ENCODE results near the gene TBX2. TPM values are rescaled to one million over a fixed set of nuclear protein-coding genes. Genes with fewer than 3 reads are reported as not detected.

TBX2 gene
- total and polyA plus RNA-seq, 2 of the 13 experiments (the other 11 are each of a cell fraction or from before 2014, with no cell fraction given): 2.8 to 15.3 TPM

DNA sequence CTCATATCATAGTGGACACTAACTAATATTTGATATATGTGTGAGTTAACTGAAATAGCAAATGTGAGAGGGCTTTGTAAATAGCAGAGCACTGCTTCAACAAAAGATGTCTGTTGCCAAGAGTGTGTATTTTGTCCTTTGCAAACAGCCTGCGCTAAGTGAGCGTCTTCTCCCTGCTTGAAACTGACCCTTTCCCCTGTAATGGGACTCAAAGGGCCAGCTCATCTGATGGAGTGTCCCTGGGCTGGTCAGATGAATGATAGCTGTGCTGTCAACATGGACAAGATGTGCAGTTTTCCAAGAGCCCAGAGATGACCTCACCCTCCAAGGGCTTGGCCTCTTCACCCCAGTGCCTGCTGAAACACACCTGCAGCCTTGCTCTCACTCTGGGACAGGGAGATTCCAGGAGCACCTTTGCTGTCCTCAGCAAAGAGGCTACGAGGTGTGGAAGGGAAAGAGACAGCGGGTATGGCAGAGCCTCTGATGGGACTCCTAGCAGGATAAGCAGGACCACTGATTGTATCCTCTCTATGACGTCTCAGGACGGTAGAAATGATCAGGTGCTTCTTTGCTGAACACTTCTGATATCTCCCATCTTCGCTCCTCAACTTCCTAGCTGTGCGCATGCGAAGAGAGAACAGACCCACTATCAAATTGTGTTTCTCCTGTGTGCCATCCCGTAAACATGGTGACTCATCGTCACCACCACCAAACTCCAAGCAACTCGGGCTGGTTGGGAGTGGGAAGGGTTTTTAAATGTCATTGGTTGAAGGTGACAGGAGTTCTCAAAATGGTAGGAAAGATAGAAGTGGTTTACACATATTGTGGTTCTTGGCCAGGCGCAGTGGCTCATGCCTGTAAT lies 35.8 kb upstream of the TBX2 start (continued):
- TF ChIP-seq ZFP37 (CRISPR knock-in tag; IDR thresholded peaks at IDR 0.05; ENCODE audit: borderline replicate concordance) (no peak), TCF7L2 (IDR thresholded peaks at IDR 0.05; ENCODE audit: low read depth, low read length) (no peak; the same call in 1 of the 2 replicates), ZSCAN12 (CRISPR knock-in tag; IDR thresholded peaks at IDR 0.05) (no peak), HOXA3 (CRISPR knock-in tag; IDR thresholded peaks at IDR 0.05) (peak; percentile 90), REXO4 (CRISPR knock-in tag; IDR thresholded peaks at IDR 0.05; ENCODE audit: borderline replicate concordance) (no peak), CBFB (CRISPR knock-in tag; IDR thresholded peaks at IDR 0.05) (peak; percentile 62; the same call in 1 of the 2 replicates), ZNF652 (CRISPR knock-in tag; IDR thresholded peaks at IDR 0.05; ENCODE audit: borderline replicate concordance, low read depth) (peak; percentile 65; the same call in 1 of the 2 replicates), ADNP (CRISPR knock-in tag; IDR thresholded peaks at IDR 0.05) (no peak), ELF4 (CRISPR knock-in tag; IDR thresholded peaks at IDR 0.05; ENCODE audit: borderline replicate concordance) (no peak), CCDC6 (CRISPR knock-in tag; IDR thresholded peaks at IDR 0.05) (no peak), CREM (IDR thresholded peaks at IDR 0.05) (peak; percentile 87), CREM (CRISPR knock-in tag; IDR thresholded peaks at IDR 0.05) (no peak), TP53 (CRISPR knock-in tag; conservative IDR thresholded peaks at IDR 0.05) (no peak), ZKSCAN1 (IDR thresholded peaks at IDR 0.05; ENCODE audit: low read length) (no peak), FOSL2 (CRISPR knock-in tag; IDR thresholded peaks at IDR 0.05) (peak; percentile 91), ZNF83 (CRISPR knock-in tag; IDR thresholded peaks at IDR 0.05; ENCODE audit: borderline replicate concordance) (no peak), NRL (CRISPR knock-in tag; IDR thresholded peaks at IDR 0.05; ENCODE audit: borderline replicate concordance) (no peak), ZMYM3 (CRISPR knock-in tag; IDR thresholded peaks at IDR 0.05) (peak; percentile 72; the same call in 1 of the 2 replicates), HDAC6 (IDR thresholded peaks at IDR 0.05; ENCODE audit: low read depth, low read length) (no peak), ZNF772 (CRISPR knock-in tag; IDR thresholded peaks at IDR 0.05) (peak; percentile 64; the same call in 1 of the 2 replicates), CENPT (CRISPR knock-in tag; IDR thresholded peaks at IDR 0.05; ENCODE audit: low read depth) (no peak), RFXANK (CRISPR knock-in tag; IDR thresholded peaks at IDR 0.05) (no peak; the same call in 1 of the 2 replicates), ZFYVE20 (CRISPR knock-in tag; IDR thresholded peaks at IDR 0.05; ENCODE audit: borderline replicate concordance, low read depth) (no peak), NPAS2 (CRISPR knock-in tag; IDR thresholded peaks at IDR 0.05; ENCODE audit: borderline replicate concordance) (no peak), ZNF224 (CRISPR knock-in tag; IDR thresholded peaks at IDR 0.05) (0 out of 2 replicates have a peak, but pooled peaks have one; percentile 38), GATAD2A (CRISPR knock-in tag; IDR thresholded peaks at IDR 0.05) (peak; percentile 80)
- TF ChIP-seq, protein P1, sequence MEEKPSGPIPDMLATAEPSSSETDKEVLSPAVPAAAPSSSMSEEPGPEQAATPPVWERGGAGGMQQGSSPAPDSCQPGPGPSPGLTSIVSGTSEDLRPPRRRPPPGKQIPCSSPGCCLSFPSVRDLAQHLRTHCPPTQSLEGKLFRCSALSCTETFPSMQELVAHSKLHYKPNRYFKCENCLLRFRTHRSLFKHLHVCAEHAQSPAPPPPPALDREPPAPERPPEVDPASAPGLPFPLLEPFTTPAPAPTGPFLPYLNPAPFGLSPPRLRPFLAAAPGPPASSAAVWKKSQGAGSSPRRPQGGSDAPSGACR (CRISPR knock-in tag; IDR thresholded peaks at IDR 0.05): 0 out of 2 replicates have a peak, but pooled peaks have one; percentile 59
- TF ChIP-seq, protein P2, sequence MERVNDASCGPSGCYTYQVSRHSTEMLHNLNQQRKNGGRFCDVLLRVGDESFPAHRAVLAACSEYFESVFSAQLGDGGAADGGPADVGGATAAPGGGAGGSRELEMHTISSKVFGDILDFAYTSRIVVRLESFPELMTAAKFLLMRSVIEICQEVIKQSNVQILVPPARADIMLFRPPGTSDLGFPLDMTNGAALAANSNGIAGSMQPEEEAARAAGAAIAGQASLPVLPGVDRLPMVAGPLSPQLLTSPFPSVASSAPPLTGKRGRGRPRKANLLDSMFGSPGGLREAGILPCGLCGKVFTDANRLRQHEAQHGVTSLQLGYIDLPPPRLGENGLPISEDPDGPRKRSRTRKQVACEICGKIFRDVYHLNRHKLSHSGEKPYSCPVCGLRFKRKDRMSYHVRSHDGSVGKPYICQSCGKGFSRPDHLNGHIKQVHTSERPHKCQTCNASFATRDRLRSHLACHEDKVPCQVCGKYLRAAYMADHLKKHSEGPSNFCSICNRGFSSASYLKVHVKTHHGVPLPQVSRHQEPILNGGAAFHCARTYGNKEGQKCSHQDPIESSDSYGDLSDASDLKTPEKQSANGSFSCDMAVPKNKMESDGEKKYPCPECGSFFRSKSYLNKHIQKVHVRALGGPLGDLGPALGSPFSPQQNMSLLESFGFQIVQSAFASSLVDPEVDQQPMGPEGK (CRISPR knock-in tag; IDR thresholded peaks at IDR 0.05): peak; percentile 72
- TF ChIP-seq, protein P3, sequence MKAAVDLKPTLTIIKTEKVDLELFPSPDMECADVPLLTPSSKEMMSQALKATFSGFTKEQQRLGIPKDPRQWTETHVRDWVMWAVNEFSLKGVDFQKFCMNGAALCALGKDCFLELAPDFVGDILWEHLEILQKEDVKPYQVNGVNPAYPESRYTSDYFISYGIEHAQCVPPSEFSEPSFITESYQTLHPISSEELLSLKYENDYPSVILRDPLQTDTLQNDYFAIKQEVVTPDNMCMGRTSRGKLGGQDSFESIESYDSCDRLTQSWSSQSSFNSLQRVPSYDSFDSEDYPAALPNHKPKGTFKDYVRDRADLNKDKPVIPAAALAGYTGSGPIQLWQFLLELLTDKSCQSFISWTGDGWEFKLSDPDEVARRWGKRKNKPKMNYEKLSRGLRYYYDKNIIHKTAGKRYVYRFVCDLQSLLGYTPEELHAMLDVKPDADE (CRISPR knock-in tag; IDR thresholded peaks at IDR 0.05): no peak
